ENCODE measurements around the gene B4GALT2.

The B4GALT2 gene

GRCh38 chr1:43986712-43987111 lies 7.7 kb downstream of the B4GALT2 start:
- in situ Hi-C loops (cut with HindIII; ENCODE audit: low pct_unique_long_range_greater_than_20kb, low sequenced_read_pairs): no loop called here
- TF ChIP-seq JUND (IDR thresholded peaks at IDR 0.05; ENCODE audit: low read depth): no peak
- no peak for DNase-seq (ENCODE audit: low read depth in 1 of 2, low spot score in 1 of 2)

- in situ Hi-C loops (cut with HindIII; ENCODE audit: low pct_unique_long_range_greater_than_20kb, low sequenced_read_pairs): no loop called here
- no peak for DNase-seq (ENCODE audit: low read depth in 1 of 2, low spot score in 1 of 2)
- no peak for TF ChIP-seq JUND (IDR thresholded peaks at IDR 0.05; ENCODE audit: low read depth)
Observed at GRCh38 chr1:43987159-43987902, 8.3 kb downstream of the B4GALT2 start.

GRCh38 chr1:43990271-43991199 lies 11.5 kb downstream of the B4GALT2 start:
- in situ Hi-C loops (cut with HindIII; ENCODE audit: low pct_unique_long_range_greater_than_20kb, low sequenced_read_pairs): no loop called here
- no peak for TF ChIP-seq JUND (IDR thresholded peaks at IDR 0.05; ENCODE audit: low read depth)
- DNase-seq (ENCODE audit: low read depth in 1 of 2, low spot score in 1 of 2): no peak

- DNase-seq (ENCODE audit: low read depth in 1 of 2, low spot score in 1 of 2): no peak
- no peak for TF ChIP-seq JUND (IDR thresholded peaks at IDR 0.05; ENCODE audit: low read depth)
- in situ Hi-C loops (cut with HindIII; ENCODE audit: low pct_unique_long_range_greater_than_20kb, low sequenced_read_pairs): no loop called here
Observed at GRCh38 chr1:43991200-43991475, 12.1 kb downstream of the B4GALT2 start.

- peak; percentile 80 to 91 for DNase-seq (ENCODE audit: low read depth in 1 of 2, low spot score in 1 of 2)
- TF ChIP-seq JUND (IDR thresholded peaks at IDR 0.05; ENCODE audit: low read depth): no peak
- in situ Hi-C loops (cut with HindIII; ENCODE audit: low pct_unique_long_range_greater_than_20kb, low sequenced_read_pairs): no loop called here
Observed at GRCh38 chr1:43991476-43992231, 12.6 kb downstream of the B4GALT2 start, which contains the start of gene CCDC24. Gene CCDC24 (plus strand): TSS chr1:43991599. CDS start chr1:43991879, 280 bp downstream.

GRCh38 chr1:43992232-43992995 lies 13.4 kb downstream of the B4GALT2 start:
- TF ChIP-seq JUND (IDR thresholded peaks at IDR 0.05; ENCODE audit: low read depth): no peak
- in situ Hi-C loops (cut with HindIII; ENCODE audit: low pct_unique_long_range_greater_than_20kb, low sequenced_read_pairs): no loop called here
- DNase-seq (ENCODE audit: low read depth in 1 of 2, low spot score in 1 of 2): no peak

- TF ChIP-seq JUND (IDR thresholded peaks at IDR 0.05; ENCODE audit: low read depth): no peak
- DNase-seq (ENCODE audit: low read depth in 1 of 2, low spot score in 1 of 2): no peak
- in situ Hi-C loops (cut with HindIII; ENCODE audit: low pct_unique_long_range_greater_than_20kb, low sequenced_read_pairs): no loop called here
Observed at GRCh38 chr1:43993206-43993914, 14.3 kb downstream of the B4GALT2 start.

- in situ Hi-C loops (cut with HindIII; ENCODE audit: low pct_unique_long_range_greater_than_20kb, low sequenced_read_pairs): no loop called here
- no peak for DNase-seq (ENCODE audit: low read depth in 1 of 2, low spot score in 1 of 2)
- no peak for TF ChIP-seq JUND (IDR thresholded peaks at IDR 0.05; ENCODE audit: low read depth)
Observed at GRCh38 chr1:43994071-43994470, 15.1 kb downstream of the B4GALT2 start.

GRCh38 chr1:43994794-43995790 lies 16.1 kb downstream of the B4GALT2 start:
- TF ChIP-seq JUND (IDR thresholded peaks at IDR 0.05; ENCODE audit: low read depth): no peak
- DNase-seq (ENCODE audit: low read depth in 1 of 2, low spot score in 1 of 2): peak in 1 of 2 experiments; percentile 28
- in situ Hi-C loops (cut with HindIII; ENCODE audit: low pct_unique_long_range_greater_than_20kb, low sequenced_read_pairs): no loop called here

GRCh38 chr1:43995984-43996732 lies 17.1 kb downstream of the B4GALT2 start:
- TF ChIP-seq JUND (IDR thresholded peaks at IDR 0.05; ENCODE audit: low read depth): no peak
- DNase-seq (ENCODE audit: low read depth in 1 of 2, low spot score in 1 of 2): no peak
- in situ Hi-C loops (cut with HindIII; ENCODE audit: low pct_unique_long_range_greater_than_20kb, low sequenced_read_pairs): no loop called here
